Endothelial cell of umbilical vein (primary cell): ENCODE measurements around the gene IRF2. TPM values are rescaled to one million over a fixed set of nuclear protein-coding genes. Genes with fewer than 3 reads are reported as not detected.

Experiments used
- BruUV-seq: library from RNA; stranded (reverse); fragments of 400-500 nt; replicated peaks from 2 replicates; lab custom pipeline; 2021; lab: Mats Ljungman, UMichigan
- CTCF ChIA-PET: fragments of 300-600, 350-600 bp; sonication (Branson Sonifier 250); formaldehyde crosslinking; loops from one replicate; lab custom pipeline; 2021; ENCODE audit warnings: antibody characterized with exemption, inconsistent platforms; lab: Charles Lee
- POLR2A ChIA-PET: fragments of 300-600, 350-600 bp; sonication (Branson Sonifier 250); formaldehyde crosslinking; loops from one replicate; lab custom pipeline; 2021; ENCODE audit warnings: antibody characterized with exemption, inconsistent platforms; lab: Charles Lee
- DNase-seq: peaks from one replicate; pipeline ENCODE4 v3.0.0-alpha.2; 2011; ENCODE audit warnings: low read depth, low spot score
- FAIRE-seq: peaks from 2 replicates; lab custom pipeline; 2011; peaks lifted over from hg19 to GRCh38; lab: Jason Lieb, UNC
- H2AFZ ChIP-seq: 2 replicates; pipeline ENCODE4 v1.6.0; 2012; ENCODE audit warnings: low read depth, low read length, control low read depth, inconsistent platforms
- H3K27ac ChIP-seq: 2 replicates; pipeline ENCODE4 v1.5.1; 2011; ENCODE audit warnings: low read depth, mild to moderate bottlenecking, control low read depth, low read length, moderate library complexity; ENCODE audit not compliant: insufficient read depth
- H3K27me3 ChIP-seq, 2 experiments: 2 replicates each; pipeline versions ENCODE4 v1.6.0 to v1.6.1; 2011; ENCODE audit warnings: low read length in 2 of 2, mixed read lengths in 1 of 2; ENCODE audit not compliant: control insufficient read depth in 2 of 2, insufficient read depth in 2 of 2
- H3K36me3 ChIP-seq, 2 experiments: 2 replicates in 1 of 2; 3 replicates in 1 of 2; pipeline ENCODE4 v1.5.1; 2011; ENCODE audit warnings: low read length in 2 of 2, mild to moderate bottlenecking in 1 of 2, moderate library complexity in 1 of 2; ENCODE audit not compliant: control insufficient read depth in 2 of 2, insufficient read depth in 2 of 2; ENCODE audit errors: extremely low read depth in 1 of 2
- H3K4me1 ChIP-seq: 3 replicates; pipeline ENCODE4 v1.5.1; 2011; ENCODE audit warnings: mild to moderate bottlenecking, low read length; ENCODE audit not compliant: control insufficient read depth, insufficient read depth; ENCODE audit errors: extremely low read depth
- H3K4me2 ChIP-seq: 2 replicates; pipeline ENCODE4 v1.6.1; 2011; ENCODE audit warnings: low read length, control low read depth, mixed read lengths; ENCODE audit not compliant: insufficient read depth
- H3K4me3 ChIP-seq, 3 experiments: fragments of 200-600 bp in 1 of 3; sonication (generic), shearing (Covaris generic) in 1 of 3; replicated peaks in 1 of 3; 2 replicates each; pipeline ENCODE4 v1.5.1; 2011 to 2016; ENCODE audit warnings: control low read depth in 3 of 3, low read length in 3 of 3, mild to moderate bottlenecking in 2 of 3, inconsistent platforms in 1 of 3, low read depth in 1 of 3, moderate library complexity in 1 of 3; ENCODE audit not compliant: insufficient read depth in 1 of 3
- H3K79me2 ChIP-seq: 2 replicates; pipeline ENCODE4 v1.6.0; 2012; ENCODE audit warnings: low read length, inconsistent platforms; ENCODE audit not compliant: control insufficient read depth, insufficient read depth
- H3K9ac ChIP-seq: replicated peaks from 2 replicates; pipeline ENCODE3; 2011; ENCODE audit warnings: low read length, control low read depth; ENCODE audit not compliant: insufficient read depth; ENCODE audit errors: extremely low read depth
- H3K9me1 ChIP-seq: replicated peaks from 3 replicates; pipeline ENCODE4 v1.6.0; 2011; ENCODE audit warnings: mild to moderate bottlenecking, low read length; ENCODE audit not compliant: control insufficient read depth, insufficient read depth; ENCODE audit errors: extremely low read depth
- H3K9me3 ChIP-seq: replicated peaks from 2 replicates; pipeline ENCODE4 v1.5.1; 2012; ENCODE audit warnings: low read length, inconsistent platforms; ENCODE audit not compliant: control insufficient read depth, insufficient read depth
- H4K20me1 ChIP-seq: replicated peaks from 2 replicates; pipeline ENCODE3; 2011; ENCODE audit warnings: mild to moderate bottlenecking, low read length; ENCODE audit not compliant: control insufficient read depth, insufficient read depth; ENCODE audit errors: extremely low read depth
- EZH2 ChIP-seq: IDR thresholded peaks from 2 replicates; pipeline ENCODE4 v1.6.1; 2012; ENCODE audit warnings: borderline replicate concordance, low read depth, mild to moderate bottlenecking, moderate library complexity, low read length, inconsistent platforms; ENCODE audit not compliant: severe bottlenecking
- FOS ChIP-seq: IDR thresholded peaks from 2 replicates; pipeline ENCODE4 v1.6.1; 2011; ENCODE audit warnings: mild to moderate bottlenecking, low read length, moderate library complexity, borderline replicate concordance; ENCODE audit not compliant: insufficient read depth
- GATA2 ChIP-seq: IDR thresholded peaks from 2 replicates; pipeline ENCODE4 v1.7.0; 2011; ENCODE audit warnings: low read depth, mild to moderate bottlenecking, moderate library complexity, mixed read lengths, low read length; ENCODE audit not compliant: insufficient read length, insufficient read depth
- JUN ChIP-seq: IDR thresholded peaks from 2 replicates; pipeline ENCODE4 v1.6.1; 2011; ENCODE audit warnings: borderline replicate concordance, low read depth; ENCODE audit not compliant: insufficient read length, insufficient read depth
- MYC ChIP-seq: IDR thresholded peaks from one replicate; pipeline ENCODE4 v1.6.1; 2011; ENCODE audit warnings: mild to moderate bottlenecking, low read depth, low read length
- POLR2A ChIP-seq: IDR thresholded peaks from 2 replicates; pipeline ENCODE4 v1.6.1; 2012; ENCODE audit warnings: low read depth, mild to moderate bottlenecking, control low read depth, low read length
- POLR2AphosphoS5 ChIP-seq: IDR thresholded peaks from 2 replicates; pipeline ENCODE4 v1.6.1; 2012; ENCODE audit warnings: low read depth, mild to moderate bottlenecking, control low read depth, low read length, moderate library complexity; ENCODE audit not compliant: insufficient read depth
- dilution Hi-C: fragments of 300-500 bp; cut with MboI; formaldehyde crosslinking; loops from one replicate; pipeline ENCODE4 v1.15.0; 2019; ENCODE audit warnings: low sequenced_read_pairs; ENCODE audit not compliant: extremely low pct_ligation_motif_present
- intact Hi-C: fragments of 100-400 bp; cut with micrococcal nuclease; formaldehyde crosslinking; loops from one replicate; pipeline ENCODE4 v1.10.0; 2022
- polyA plus RNA-seq, 4 experiments: library from polyadenylated mRNA; depleted of rRNA in 3 of 4; stranded (reverse) in 3 of 4; unstranded in 1 of 4; fragments of >200 nt; gene quantifications; 2 replicates each; pipeline versions ENCODE4 v1.2.1 to v1.2.3, GENCODE V29; 2011 to 2012; ENCODE audit warnings: missing spikeins in 1 of 4
- total RNA-seq: library from RNA; stranded (reverse); gene quantifications from 2 replicates; pipeline ENCODE4 v1.2.3, GENCODE V29; 2021
- TF ChIP-seq, protein P1 (sequence below): IDR thresholded peaks from 2 replicates; pipeline ENCODE4 v1.6.1; 2011; ENCODE audit not compliant: insufficient read depth, insufficient read length
- TF ChIP-seq, protein P2 (sequence below), 2 donors: IDR thresholded peaks; 1 replicate in 1 of 2; 2 replicates in 1 of 2; pipeline ENCODE4 v1.5.1; 2011; ENCODE audit warnings: low read length in 2 of 2, mild to moderate bottlenecking in 2 of 2, moderate library complexity in 2 of 2, control low read depth in 1 of 2, inconsistent platforms in 1 of 2, low read depth in 1 of 2; ENCODE audit not compliant: insufficient read depth in 1 of 2; ENCODE audit errors: extremely low read depth in 1 of 2

Gene IRF2
- total and polyA plus RNA-seq, 2 donors (not counting 3 experiments of a cell fraction or from before 2014, with no cell fraction given), result 26.9 to 27.6 TPM

DNA sequence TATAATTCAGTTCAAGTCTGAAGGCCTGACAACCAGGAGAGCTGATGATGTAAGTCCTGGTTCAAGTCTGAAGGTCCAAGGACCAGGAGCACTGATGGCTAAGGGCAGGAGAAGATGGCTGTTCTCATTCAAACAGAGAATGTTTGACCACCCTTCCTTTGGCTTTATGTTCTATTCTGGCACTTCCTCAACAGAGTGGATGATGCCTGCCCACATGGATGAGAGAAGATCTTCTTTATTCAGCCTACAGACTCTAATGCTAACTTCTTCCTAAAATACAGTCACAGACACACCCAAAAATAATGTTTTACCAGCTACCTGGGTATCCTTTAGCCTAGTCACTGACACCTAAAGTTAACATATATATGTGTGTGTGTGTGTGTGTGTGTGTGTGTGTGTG lies 25.6 kb upstream of the IRF2 start:
- no peaks in the 10 kb centered on the region for H3K9me3 ChIP-seq
- no peak for DNase-seq
- H4K20me1 ChIP-seq, result no peaks in the 10 kb centered on the region
- dilution Hi-C loops (no loop called here), intact Hi-C loops (no loop called here)
- no peaks in the 10 kb centered on the region for H3K79me2 ChIP-seq
- H3K9me1 ChIP-seq, result no peaks in the 10 kb centered on the region
- TF ChIP-seq FOS (no peak), POLR2A (no peak), MYC (no peak), GATA2 (no peak), EZH2 (no peak), POLR2AphosphoS5 (no peak), JUN (no peak)
- TF ChIP-seq, protein P1, sequence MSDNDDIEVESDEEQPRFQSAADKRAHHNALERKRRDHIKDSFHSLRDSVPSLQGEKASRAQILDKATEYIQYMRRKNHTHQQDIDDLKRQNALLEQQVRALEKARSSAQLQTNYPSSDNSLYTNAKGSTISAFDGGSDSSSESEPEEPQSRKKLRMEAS, result no peak
- TF ChIP-seq, protein P2, sequence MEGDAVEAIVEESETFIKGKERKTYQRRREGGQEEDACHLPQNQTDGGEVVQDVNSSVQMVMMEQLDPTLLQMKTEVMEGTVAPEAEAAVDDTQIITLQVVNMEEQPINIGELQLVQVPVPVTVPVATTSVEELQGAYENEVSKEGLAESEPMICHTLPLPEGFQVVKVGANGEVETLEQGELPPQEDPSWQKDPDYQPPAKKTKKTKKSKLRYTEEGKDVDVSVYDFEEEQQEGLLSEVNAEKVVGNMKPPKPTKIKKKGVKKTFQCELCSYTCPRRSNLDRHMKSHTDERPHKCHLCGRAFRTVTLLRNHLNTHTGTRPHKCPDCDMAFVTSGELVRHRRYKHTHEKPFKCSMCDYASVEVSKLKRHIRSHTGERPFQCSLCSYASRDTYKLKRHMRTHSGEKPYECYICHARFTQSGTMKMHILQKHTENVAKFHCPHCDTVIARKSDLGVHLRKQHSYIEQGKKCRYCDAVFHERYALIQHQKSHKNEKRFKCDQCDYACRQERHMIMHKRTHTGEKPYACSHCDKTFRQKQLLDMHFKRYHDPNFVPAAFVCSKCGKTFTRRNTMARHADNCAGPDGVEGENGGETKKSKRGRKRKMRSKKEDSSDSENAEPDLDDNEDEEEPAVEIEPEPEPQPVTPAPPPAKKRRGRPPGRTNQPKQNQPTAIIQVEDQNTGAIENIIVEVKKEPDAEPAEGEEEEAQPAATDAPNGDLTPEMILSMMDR (IDR thresholded peaks at IDR 0.05; ENCODE audit: extremely low read depth in 1 of 2, insufficient read depth in 1 of 2, low read depth in 1 of 2, low read length in 2 of 2), result no peak
- ChIA-PET CTCF (no interaction called here), POLR2A (no interaction called here)
- H3K9ac ChIP-seq, result no peak overlapping the region
- no peak overlapping the region for H3K4me3 ChIP-seq
- no peaks in the 10 kb centered on the region for H3K27me3 ChIP-seq
- H3K36me3 ChIP-seq, result no peaks in the 10 kb centered on the region
- H3K27ac ChIP-seq, result no peak overlapping the region
- BruUV-seq, result no TSS peak
- no peak overlapping the region for H3K4me2 ChIP-seq
- no peak overlapping the region for H2AFZ ChIP-seq
- peaks cover 7% of the 10 kb centered on the region for H3K4me1 ChIP-seq
- no peak for FAIRE-seq
